Measurements from ENCODE around the gene DCC. TPM values are rescaled to one million over a fixed set of nuclear protein-coding genes. Genes with fewer than 3 reads are reported as not detected.

Gene DCC
- total RNA-seq, 1 experiment from 2014 or later, result 0.72 TPM

GRCh38 chr18:52682260-52682659 is 342.3 kb downstream of the DCC start:
- ChIA-PET CTCF (no interaction called here), POLR2A (no interaction called here)
- Mint-ChIP-seq H3K4me1 (peaks cover 33% of the 10 kb centered on the region), H3K27ac (no peak overlapping the region; the same call in 1 of the 2 replicates), H3K4me3 (no peak overlapping the region), H3K36me3 (no peaks in the 10 kb centered on the region), H3K27me3 (ENCODE audit: low read depth) (no peaks in the 10 kb centered on the region), H3K9me3 (peaks cover 3% of the 10 kb centered on the region; the same call in 1 of the 2 replicates)
- TF ChIP-seq MYBL2 (CRISPR knock-in tag; IDR thresholded peaks at IDR 0.05) (no peak), ZMAT4 (CRISPR knock-in tag; IDR thresholded peaks at IDR 0.05) (no peak), PRRX2 (CRISPR knock-in tag; IDR thresholded peaks at IDR 0.05) (no peak), CDX4 (CRISPR knock-in tag; IDR thresholded peaks at IDR 0.05; ENCODE audit: borderline replicate concordance) (no peak), RELA (CRISPR knock-in tag; IDR thresholded peaks at IDR 0.05; ENCODE audit: borderline replicate concordance) (no peak), ZNF138 (CRISPR knock-in tag; conservative IDR thresholded peaks at IDR 0.05) (no peak), ATF3 (CRISPR knock-in tag; conservative IDR thresholded peaks at IDR 0.05) (no peak), ZSCAN18 (CRISPR knock-in tag; IDR thresholded peaks at IDR 0.05) (no peak), ATF6 (CRISPR knock-in tag; IDR thresholded peaks at IDR 0.05) (no peak), SOX15 (CRISPR knock-in tag; IDR thresholded peaks at IDR 0.05) (no peak), GABPB1 (CRISPR knock-in tag; IDR thresholded peaks at IDR 0.05) (no peak), IRF2 (CRISPR knock-in tag; IDR thresholded peaks at IDR 0.05; ENCODE audit: borderline replicate concordance, low read depth) (no peak), OVOL2 (CRISPR knock-in tag; IDR thresholded peaks at IDR 0.05; ENCODE audit: borderline replicate concordance) (no peak), NR1H2 (CRISPR knock-in tag; IDR thresholded peaks at IDR 0.05) (no peak), SP1 (CRISPR knock-in tag; conservative IDR thresholded peaks at IDR 0.05) (no peak), USF2 (CRISPR knock-in tag; IDR thresholded peaks at IDR 0.05) (no peak), ZNF232 (CRISPR knock-in tag; IDR thresholded peaks at IDR 0.05) (no peak), MXD4 (CRISPR knock-in tag; IDR thresholded peaks at IDR 0.05; ENCODE audit: borderline replicate concordance) (no peak)
- DNase-seq (ENCODE audit: low spot score), result no peak
- peak; percentile 84 for ATAC-seq

- POLR2A ChIA-PET, result no interaction called here
- no peak for TF ChIP-seq ZNF219 (CRISPR knock-in tag; IDR thresholded peaks at IDR 0.05; ENCODE audit: borderline replicate concordance)
- TF ChIP-seq TEAD4 (CRISPR knock-in tag; IDR thresholded peaks at IDR 0.05), result no peak
- TF ChIP-seq CREB1 (CRISPR knock-in tag; IDR thresholded peaks at IDR 0.05), result no peak
- no peak for TF ChIP-seq HMGXB4 (CRISPR knock-in tag; IDR thresholded peaks at IDR 0.05)
- TF ChIP-seq ATF6 (CRISPR knock-in tag; IDR thresholded peaks at IDR 0.05), result no peak
- no peak for TF ChIP-seq SMAD3 (CRISPR knock-in tag; IDR thresholded peaks at IDR 0.05; ENCODE audit: borderline replicate concordance)
- DNase-seq (ENCODE audit: low spot score) (no peak), ATAC-seq (no peak)
- CTCF ChIA-PET, result no interaction called here
- Mint-ChIP-seq H3K27ac (no peak overlapping the region), H3K4me3 (no peak overlapping the region), H3K36me3 (no peaks in the 10 kb centered on the region), H3K27me3 (ENCODE audit: low read depth) (no peaks in the 10 kb centered on the region), H3K9me3 (peaks cover 3% of the 10 kb centered on the region; the same call in 1 of the 2 replicates), H3K4me1 (peaks cover 20% of the 10 kb centered on the region)
Measured at GRCh38 chr18:52685316-52685715, 345.3 kb downstream of the DCC start.
